Non-pigmented ciliary epithelial cell (primary cell): ENCODE measurements around the gene GREB1.

Source experiments
- DNase-seq: peaks from one replicate; pipeline ENCODE4 v3.0.0-alpha.2; 2010; ENCODE audit warnings: low read depth

GREB1 gene

GRCh38 chr2:11512431-11512830 lies 21.4 kb upstream of the GREB1 start:
- no peak for DNase-seq

- no peak for DNase-seq
These were observed 20.5 kb upstream of the GREB1 start for GRCh38 chr2:11513319-11513718.

- DNase-seq: no peak
These were observed 19.6 kb upstream of the GREB1 start for GRCh38 chr2:11514081-11514730.

GRCh38 chr2:11514904-11515303 lies 18.9 kb upstream of the GREB1 start:
- no peak for DNase-seq

GRCh38 chr2:11515490-11515981 lies 18.3 kb upstream of the GREB1 start:
- no peak for DNase-seq

- DNase-seq: no peak
These were observed 16.7 kb upstream of the GREB1 start for GRCh38 chr2:11516984-11517648.

- DNase-seq: no peak
These were observed 15.9 kb upstream of the GREB1 start for GRCh38 chr2:11517906-11518305.

- DNase-seq: no peak
These were observed 13.7 kb upstream of the GREB1 start for GRCh38 chr2:11520092-11520693.

- DNase-seq: no peak
These were observed 12.1 kb upstream of the GREB1 start for GRCh38 chr2:11521775-11522174.

GRCh38 chr2:11524470-11524869 lies 9.4 kb upstream of the GREB1 start:
- DNase-seq: no peak

- no peak for DNase-seq
These were observed 8.1 kb upstream of the GREB1 start for GRCh38 chr2:11525762-11526161.

- DNase-seq: no peak
These were observed 6.8 kb upstream of the GREB1 start for GRCh38 chr2:11527001-11527400.

GRCh38 chr2:11528228-11528627 lies 5.6 kb upstream of the GREB1 start:
- no peak for DNase-seq

GRCh38 chr2:11530864-11531465 lies 2.9 kb upstream of the GREB1 start:
- DNase-seq: no peak

- DNase-seq: no peak
These were observed 1.3 kb upstream of the GREB1 start for GRCh38 chr2:11532416-11533055.

- DNase-seq: no peak
These were observed 363 bp downstream of the GREB1 start for GRCh38 chr2:11534071-11534745.

GRCh38 chr2:11534746-11535484 lies 1.1 kb downstream of the GREB1 start:
- DNase-seq: no peak

GRCh38 chr2:11535899-11536344 lies 2.1 kb downstream of the GREB1 start:
- no peak for DNase-seq

- DNase-seq: no peak
These were observed 4.1 kb downstream of the GREB1 start for GRCh38 chr2:11537951-11538350.

- no peak for DNase-seq
These were observed 5.7 kb downstream of the GREB1 start for GRCh38 chr2:11539317-11540147.
